Brain microvascular endothelial cell (primary cell): ENCODE data around the gene DGCR8.

Experiments used
- DNase-seq: peaks from one replicate; pipeline ENCODE4 v3.0.0-alpha.2; 2020
- H3K27ac ChIP-seq: fragments of 250-450 bp; sonication (Bioruptor Pico); 2 replicates; pipeline ENCODE4 v1.5.1; 2020; ENCODE audit warnings: mild to moderate bottlenecking, moderate library complexity
- H3K27me3 ChIP-seq: fragments of 250-450 bp; sonication (Bioruptor Pico); replicated peaks from 2 replicates; pipeline ENCODE4 v1.5.1; 2020; ENCODE audit warnings: mild to moderate bottlenecking
- H3K36me3 ChIP-seq: fragments of 250-450 bp; sonication (Bioruptor Pico); replicated peaks from 2 replicates; pipeline ENCODE4 v1.5.1; 2020; ENCODE audit warnings: mild to moderate bottlenecking
- H3K4me3 ChIP-seq: 2 replicates; pipeline ENCODE4 v1.5.1; 2011; ENCODE audit warnings: low read depth, mild to moderate bottlenecking, control low read depth, low read length, moderate library complexity
- in situ Hi-C: cut with HindIII; loops from 2 replicates; pipeline ENCODE4 v1.10.0; 2017; ENCODE audit warnings: low sequenced_read_pairs, low pct_ligation_motif_present
- TF ChIP-seq, protein P1 (sequence below): IDR thresholded peaks from 2 replicates; pipeline ENCODE4 v1.5.1; 2011; ENCODE audit warnings: low read depth, mild to moderate bottlenecking, moderate library complexity, low read length, control low read depth, inconsistent platforms; ENCODE audit errors: missing control alignments

Gene DGCR8

DNA sequence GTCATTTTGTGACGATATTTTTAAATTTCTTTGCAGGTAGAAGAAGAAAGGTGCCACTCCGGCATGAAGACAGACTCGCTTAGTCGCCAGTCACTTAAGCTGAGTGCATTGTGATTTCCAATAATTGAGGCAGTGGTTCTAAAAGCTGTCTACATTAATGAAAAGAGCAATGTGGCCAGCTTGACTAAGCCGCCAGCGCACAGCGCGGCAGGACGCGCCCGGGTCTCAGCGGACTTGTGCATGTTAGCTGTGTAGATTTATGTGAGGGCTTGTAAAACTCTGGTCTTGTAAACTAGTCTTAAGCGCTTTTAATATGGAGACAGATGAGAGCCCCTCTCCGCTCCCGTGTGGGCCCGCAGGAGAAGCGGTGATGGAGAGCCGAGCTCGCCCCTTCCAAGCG is 5.6 kb downstream of the DGCR8 start:
- TF ChIP-seq, protein P1, sequence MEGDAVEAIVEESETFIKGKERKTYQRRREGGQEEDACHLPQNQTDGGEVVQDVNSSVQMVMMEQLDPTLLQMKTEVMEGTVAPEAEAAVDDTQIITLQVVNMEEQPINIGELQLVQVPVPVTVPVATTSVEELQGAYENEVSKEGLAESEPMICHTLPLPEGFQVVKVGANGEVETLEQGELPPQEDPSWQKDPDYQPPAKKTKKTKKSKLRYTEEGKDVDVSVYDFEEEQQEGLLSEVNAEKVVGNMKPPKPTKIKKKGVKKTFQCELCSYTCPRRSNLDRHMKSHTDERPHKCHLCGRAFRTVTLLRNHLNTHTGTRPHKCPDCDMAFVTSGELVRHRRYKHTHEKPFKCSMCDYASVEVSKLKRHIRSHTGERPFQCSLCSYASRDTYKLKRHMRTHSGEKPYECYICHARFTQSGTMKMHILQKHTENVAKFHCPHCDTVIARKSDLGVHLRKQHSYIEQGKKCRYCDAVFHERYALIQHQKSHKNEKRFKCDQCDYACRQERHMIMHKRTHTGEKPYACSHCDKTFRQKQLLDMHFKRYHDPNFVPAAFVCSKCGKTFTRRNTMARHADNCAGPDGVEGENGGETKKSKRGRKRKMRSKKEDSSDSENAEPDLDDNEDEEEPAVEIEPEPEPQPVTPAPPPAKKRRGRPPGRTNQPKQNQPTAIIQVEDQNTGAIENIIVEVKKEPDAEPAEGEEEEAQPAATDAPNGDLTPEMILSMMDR = no peak
- no peaks in the 10 kb centered on the region for H3K27me3 ChIP-seq
- H3K27ac ChIP-seq = no peak overlapping the region
- H3K36me3 ChIP-seq = peaks cover 62% of the 10 kb centered on the region
- in situ Hi-C loops = no loop called here
- DNase-seq = no peak
- no peak overlapping the region for H3K4me3 ChIP-seq

DNA sequence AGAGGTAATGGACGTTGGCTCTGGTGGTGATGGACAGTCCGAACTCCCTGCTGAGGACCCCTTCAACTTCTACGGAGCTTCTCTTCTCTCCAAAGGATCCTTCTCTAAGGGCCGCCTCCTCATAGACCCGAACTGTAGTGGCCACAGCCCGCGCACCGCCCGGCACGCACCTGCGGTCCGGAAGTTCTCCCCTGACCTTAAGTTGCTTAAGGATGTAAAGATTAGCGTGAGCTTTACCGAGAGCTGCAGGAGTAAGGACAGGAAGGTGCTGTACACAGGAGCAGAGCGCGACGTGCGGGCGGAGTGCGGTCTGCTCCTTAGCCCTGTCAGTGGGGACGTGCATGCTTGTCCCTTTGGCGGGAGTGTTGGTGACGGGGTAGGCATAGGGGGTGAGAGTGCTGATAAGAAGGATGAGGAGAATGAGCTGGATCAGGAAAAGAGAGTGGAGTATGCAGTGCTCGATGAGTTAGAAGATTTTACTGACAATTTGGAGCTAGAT is 6.1 kb downstream of the DGCR8 start:
- Histone ChIP-seq H3K36me3 (peaks cover 67% of the 10 kb centered on the region), H3K27ac (no peak overlapping the region), H3K27me3 (no peaks in the 10 kb centered on the region), H3K4me3 (no peak overlapping the region)
- no peak for DNase-seq
- in situ Hi-C loops = no loop called here
- TF ChIP-seq, protein P1 = no peak

DNA sequence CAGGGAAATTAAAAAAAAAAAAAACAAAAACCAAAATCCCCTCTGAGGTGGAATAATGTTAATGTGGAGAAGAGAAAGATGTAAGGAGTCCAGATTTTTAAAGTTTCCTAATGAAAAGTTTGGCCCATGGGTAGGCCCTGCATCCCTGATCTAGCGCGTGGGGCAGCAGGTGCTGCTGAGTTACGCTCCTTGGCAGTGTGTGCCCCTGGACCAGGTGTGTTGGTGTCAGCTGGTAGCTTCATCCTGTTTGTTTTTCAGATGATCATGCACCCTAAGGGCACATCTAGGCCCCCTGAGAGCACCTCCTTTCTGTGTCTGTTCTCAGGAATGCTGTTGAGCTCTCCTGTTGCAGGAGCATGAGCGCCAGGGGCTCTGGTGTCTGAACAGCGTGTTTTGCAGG is 6.7 kb downstream of the DGCR8 start:
- Histone ChIP-seq H3K36me3 (peaks cover 71% of the 10 kb centered on the region), H3K27me3 (no peaks in the 10 kb centered on the region), H3K27ac (no peak overlapping the region), H3K4me3 (no peak overlapping the region)
- TF ChIP-seq, protein P1 = no peak
- in situ Hi-C loops = no loop called here
- DNase-seq = no peak

DNA sequence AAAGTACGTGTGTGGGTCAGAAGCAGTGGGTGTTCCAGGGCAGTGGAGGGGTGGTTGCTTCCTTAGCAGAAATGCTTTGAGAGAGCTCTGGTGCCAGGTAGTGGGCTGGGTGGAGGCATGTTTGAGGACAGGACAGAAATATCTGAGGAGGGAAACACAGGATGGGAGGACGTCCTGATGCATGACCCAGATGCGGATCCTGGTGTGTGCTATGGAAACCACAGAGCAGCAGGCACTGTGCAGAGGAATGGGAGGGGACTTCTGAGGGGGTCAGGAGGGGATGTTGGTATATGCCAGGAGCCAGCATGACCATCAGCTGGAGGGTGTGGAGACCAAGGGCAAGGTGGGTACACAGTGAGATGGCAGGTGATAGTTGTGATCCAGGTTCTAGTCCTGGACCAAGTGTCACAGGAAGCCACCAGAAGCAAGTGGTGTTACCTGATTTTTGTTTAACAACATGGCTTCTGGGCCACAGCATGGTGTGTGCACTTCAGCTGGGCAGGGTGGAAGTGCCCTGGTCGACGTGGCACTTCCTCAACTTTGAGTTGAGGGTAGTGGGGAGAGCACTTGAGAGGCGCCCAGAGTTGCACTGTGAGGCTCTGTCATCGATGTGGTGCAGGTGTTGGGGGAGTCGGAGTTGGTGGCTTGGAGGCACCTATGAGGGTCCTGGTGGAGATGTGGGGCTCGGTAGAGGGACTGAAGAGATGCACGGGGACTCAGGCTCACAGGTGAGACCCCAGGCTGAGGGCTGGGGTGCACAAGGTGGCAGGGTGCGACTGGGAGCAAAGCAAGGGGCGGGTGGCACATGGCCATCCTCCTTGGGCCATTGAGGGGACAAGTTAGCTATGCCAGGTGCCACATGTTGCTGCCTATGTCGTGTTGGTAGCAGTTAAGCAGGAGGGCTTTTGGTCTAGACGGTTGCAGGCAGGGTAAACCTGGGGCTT is 7.5 kb downstream of the DGCR8 start:
- no peak overlapping the region for H3K27ac ChIP-seq
- peaks cover 73% of the 10 kb centered on the region for H3K36me3 ChIP-seq
- no peak overlapping the region for H3K4me3 ChIP-seq
- DNase-seq = no peak
- TF ChIP-seq, protein P1 = no peak
- no peaks in the 10 kb centered on the region for H3K27me3 ChIP-seq
- in situ Hi-C loops = no loop called here

DNA sequence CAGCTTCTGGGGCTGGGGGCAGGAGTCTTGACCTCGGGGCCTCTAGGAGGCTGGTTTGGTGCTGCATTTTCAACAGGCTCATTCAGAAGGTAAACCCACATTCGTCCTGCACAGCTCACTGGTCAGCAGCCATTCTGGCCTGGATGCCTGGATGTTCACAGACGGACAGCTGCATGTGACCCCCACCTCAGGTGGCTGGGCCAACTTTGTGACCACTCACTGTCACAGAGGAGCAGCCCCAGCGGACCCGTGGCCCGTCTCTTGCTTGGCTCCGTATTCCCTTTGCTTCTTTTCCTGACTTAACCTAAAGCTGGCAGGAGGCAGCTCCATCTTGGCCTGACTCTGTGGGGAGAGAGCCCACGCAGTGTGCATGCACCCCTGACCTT is 8.2 kb downstream of the DGCR8 start:
- Histone ChIP-seq H3K36me3 (peaks cover 74% of the 10 kb centered on the region), H3K27ac (no peak overlapping the region), H3K4me3 (no peak overlapping the region), H3K27me3 (no peaks in the 10 kb centered on the region)
- in situ Hi-C loops = no loop called here
- DNase-seq = no peak
- TF ChIP-seq, protein P1 = no peak
